ENCODE data around the gene SLC31A1.

- TF ChIP-seq CTCF (conservative IDR thresholded peaks at IDR 0.05), result no peak
- TF ChIP-seq EZH2 (IDR thresholded peaks at IDR 0.05; ENCODE audit: low read depth), result no peak
These were observed 10.4 kb downstream of the SLC31A1 start for GRCh38 chr9:113231701-113232100.

Measured in PC-9 (cell line).